ENCODE results near the gene TRAF2.
A peak's percentile ranks its signal among the peaks of the same experiment; 100 is the strongest.
"Not testable (repeated sequence)": the region's sequence is repeated elsewhere in the genome, so short reads cannot be mapped to it uniquely, and the experiment has no call there.

GRCh38 chr9:136842380-136842948 lies 43.9 kb upstream of the TRAF2 start, which contains the start of gene AJM1:
- TF ChIP-seq POLR2A (IDR thresholded peaks at IDR 0.05), result not testable (repeated sequence)
- TF ChIP-seq CTCF (IDR thresholded peaks at IDR 0.05), result peak; percentile 85 to 98 (median 91)
- TF ChIP-seq EP300 (IDR thresholded peaks at IDR 0.05), result peak in 1 of 2 donors; percentile 32

All from tibial nerve (tissue), 4 donors.